GM12874 (cell line): ENCODE data around the gene GYPC.

Experiments used
- TF ChIP-seq, protein P1 (sequence below): IDR thresholded peaks from 2 replicates; pipeline ENCODE4 v1.5.1; 2011; ENCODE audit warnings: low read depth, mild to moderate bottlenecking, control low read depth, low read length, moderate library complexity; ENCODE audit not compliant: insufficient read depth

Gene GYPC

DNA sequence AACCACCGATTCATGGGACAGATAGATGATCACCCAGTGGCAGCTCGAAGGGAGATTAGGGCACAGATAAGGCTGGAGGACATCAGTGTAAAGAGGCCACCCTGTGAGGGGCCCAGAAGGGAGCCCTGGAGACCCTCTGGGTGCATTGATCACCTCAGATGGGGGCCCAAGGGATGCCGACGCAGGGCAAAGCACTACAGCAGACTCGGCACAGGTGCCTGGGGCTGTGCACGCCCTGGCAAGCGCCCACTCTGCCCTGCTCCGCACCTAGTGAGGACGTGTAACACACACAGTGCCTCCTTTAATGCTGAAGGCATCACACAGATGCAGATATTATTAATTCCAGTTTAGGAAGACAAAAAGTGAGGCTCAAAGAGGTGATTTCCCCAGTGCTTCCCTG is 9.5 kb downstream of the GYPC start:
- TF ChIP-seq, protein P1, sequence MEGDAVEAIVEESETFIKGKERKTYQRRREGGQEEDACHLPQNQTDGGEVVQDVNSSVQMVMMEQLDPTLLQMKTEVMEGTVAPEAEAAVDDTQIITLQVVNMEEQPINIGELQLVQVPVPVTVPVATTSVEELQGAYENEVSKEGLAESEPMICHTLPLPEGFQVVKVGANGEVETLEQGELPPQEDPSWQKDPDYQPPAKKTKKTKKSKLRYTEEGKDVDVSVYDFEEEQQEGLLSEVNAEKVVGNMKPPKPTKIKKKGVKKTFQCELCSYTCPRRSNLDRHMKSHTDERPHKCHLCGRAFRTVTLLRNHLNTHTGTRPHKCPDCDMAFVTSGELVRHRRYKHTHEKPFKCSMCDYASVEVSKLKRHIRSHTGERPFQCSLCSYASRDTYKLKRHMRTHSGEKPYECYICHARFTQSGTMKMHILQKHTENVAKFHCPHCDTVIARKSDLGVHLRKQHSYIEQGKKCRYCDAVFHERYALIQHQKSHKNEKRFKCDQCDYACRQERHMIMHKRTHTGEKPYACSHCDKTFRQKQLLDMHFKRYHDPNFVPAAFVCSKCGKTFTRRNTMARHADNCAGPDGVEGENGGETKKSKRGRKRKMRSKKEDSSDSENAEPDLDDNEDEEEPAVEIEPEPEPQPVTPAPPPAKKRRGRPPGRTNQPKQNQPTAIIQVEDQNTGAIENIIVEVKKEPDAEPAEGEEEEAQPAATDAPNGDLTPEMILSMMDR, result no peak

DNA sequence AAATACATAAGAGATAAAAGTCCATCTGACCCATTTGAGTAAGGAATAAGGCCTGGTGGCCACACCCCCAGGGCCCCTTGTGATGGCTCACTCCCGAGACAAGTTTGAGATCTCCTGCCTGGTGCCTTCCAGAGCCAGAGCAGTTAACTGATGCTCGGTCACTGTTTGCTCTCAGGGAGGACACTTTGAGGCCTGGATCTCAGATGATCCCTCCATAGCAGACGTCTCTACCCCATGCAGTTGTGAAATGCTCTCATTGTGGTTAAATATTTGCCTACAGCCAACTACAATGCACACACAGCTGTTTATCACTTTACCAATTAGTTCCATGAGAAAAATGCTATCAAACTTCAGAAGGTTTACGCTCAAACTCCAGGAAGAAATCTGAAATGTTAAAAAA is 12.3 kb downstream of the GYPC start:
- TF ChIP-seq, protein P1, result no peak

DNA sequence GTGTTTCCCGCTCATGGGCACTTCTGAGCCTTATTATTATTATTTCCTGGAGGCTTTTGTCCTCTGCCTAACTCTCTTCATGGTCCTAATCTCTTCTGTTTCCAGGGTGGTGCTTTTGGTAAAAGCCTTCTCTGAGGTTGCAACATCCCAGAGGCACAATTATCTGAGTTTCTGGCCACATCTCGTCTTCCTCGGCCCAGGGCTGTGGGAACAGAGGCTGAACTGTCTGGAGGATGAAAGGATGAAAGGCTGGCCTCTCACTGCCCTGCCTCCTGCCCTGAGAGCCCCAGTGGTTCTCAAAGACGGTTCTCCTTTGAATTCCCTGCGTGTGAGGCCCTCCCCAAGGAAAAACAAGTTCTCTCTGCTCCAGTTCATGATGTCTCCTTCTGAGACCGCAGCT is 13.8 kb downstream of the GYPC start:
- TF ChIP-seq, protein P1, result no peak

DNA sequence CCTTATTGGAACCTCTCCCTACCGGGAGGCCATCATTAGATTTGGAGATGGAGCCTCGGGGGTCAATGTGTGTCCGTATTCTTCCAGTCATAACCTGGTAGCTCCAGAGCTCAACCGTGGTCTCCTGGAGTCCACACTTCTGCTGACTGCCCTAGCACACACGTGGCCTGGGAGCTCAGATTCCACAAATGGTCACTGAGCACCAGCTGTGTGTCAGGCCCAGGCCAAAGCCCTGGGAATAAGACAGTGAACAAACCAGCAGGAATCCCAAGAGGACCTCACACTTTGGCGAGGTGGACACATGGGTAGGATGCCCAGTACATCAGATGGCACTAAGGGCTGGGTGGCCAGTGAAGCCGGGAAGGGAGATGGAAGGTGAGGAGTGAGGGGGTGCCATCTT is 15.5 kb downstream of the GYPC start:
- TF ChIP-seq, protein P1, result no peak

DNA sequence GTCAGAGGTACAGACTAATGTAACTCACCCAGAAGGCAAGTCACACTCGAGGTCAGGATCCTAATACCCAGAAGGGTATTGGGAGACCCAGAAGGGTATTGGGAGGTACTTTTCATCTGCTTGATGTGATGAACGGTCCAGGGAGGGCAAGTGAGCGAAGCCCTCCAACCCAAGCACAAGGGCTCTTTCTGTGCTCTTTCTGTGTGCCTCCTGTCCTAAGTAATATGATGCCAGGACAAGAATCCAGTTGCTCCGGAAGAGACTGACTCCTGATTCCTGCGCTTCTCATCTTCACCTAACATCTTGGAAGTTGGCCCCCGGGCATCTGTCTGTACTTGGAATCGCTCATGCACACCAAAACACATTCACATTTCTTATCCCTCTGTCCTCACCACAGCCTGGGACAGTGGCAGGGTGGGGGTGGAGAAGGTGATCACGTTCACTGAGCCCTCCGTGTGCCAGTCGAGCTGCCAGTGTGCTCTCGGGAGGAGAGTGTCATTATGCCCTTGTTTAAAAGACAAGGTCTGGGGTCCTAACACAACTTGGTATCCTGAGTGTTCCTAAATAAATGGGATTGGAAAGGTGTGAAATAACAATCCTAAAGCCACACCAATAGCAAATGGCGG is 17.1 kb downstream of the GYPC start:
- TF ChIP-seq, protein P1, result no peak

DNA sequence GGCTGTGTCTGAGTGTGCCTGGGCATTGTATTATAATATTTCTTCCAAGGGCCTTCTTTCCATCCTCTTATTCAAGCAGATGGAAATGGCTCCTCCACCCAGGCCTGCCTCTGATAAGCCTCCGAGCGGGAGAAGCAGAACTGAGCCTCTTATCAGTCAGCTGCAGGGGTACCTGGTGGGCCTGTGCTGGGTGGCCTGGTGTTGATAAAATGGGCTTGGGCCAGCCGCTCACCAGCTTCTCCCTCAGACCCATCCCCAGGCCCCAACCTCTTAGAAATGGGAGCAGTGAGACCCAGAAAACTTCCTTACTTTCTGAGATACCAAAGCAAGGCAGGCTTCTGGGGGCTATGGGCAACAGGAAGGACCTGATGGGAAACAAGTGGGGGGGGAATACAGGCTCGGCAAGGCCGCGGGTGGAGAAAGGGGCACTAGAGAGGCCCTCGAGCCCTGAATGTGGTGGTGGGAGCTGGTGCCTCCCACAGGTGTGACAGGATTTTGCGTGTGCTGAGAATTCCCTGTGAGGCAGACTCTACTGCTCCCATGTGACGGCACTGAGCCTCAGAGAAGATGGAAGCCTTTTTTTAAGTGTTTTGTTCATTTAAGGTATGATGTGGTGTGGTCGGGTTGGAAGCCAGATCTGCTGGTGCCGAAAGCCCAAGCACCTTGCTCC is 18.3 kb downstream of the GYPC start:
- TF ChIP-seq, protein P1, result no peak

DNA sequence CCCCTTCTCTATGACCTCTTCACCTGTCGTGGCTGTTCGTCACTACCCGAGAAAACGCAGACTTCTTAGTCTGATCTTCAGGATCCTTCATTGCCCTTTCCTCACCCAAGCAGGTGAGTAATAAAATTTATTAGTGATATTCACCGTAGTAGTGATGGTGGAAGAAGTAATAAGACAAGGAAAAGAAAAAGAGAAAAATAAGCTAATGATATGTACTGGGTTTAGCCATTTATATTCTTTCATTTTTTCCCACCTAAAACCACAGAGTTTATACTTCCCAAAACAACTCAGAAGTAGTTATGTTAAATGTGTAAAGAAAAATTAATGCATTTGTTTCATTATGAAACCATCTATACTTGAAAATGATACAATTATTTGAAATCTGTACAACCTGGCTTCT is 19.7 kb downstream of the GYPC start:
- TF ChIP-seq, protein P1, result no peak
